Heart left ventricle (tissue), 13 donors: ENCODE results near the gene GCC1.

Source experiments
- POLR2A ChIP-seq, 2 donors: fragments of 450-650 bp; IDR thresholded peaks; one replicate each; pipeline ENCODE4 v1.6.1; 2017; ENCODE audit warnings: antibody characterized with exemption in 2 of 2, mild to moderate bottlenecking in 2 of 2, moderate library complexity in 2 of 2
- TF ChIP-seq, protein P1 (sequence below), 12 donors: fragments of 200-600 bp; sonication (generic) in 4 of 12; IDR thresholded peaks; one replicate each; pipeline versions ENCODE4 v1.5.0 to v1.8.0; 2018 to 2022; ENCODE audit warnings: antibody characterized with exemption in 12 of 12, mild to moderate bottlenecking in 5 of 12
- donor health status: ischemic (EF 13 %, LVEDD 7.1; RV severe dilation, severe dysfunction).
- donor health status: DM: no; HTN: yes; CAD: no.
- donor health status: DM: no; HTN: no; CAD: no.
- donor health status: ischemic (EF 25% LVEDD 6.9; RV normal size, moderate dysfunction).
- donor health status: ischemic (EF 25% LVEDD 5.7; RV mildly dilated, moderate dysfunction).
- donor health status: ischemic (EF 35%, LVEDD 5.7; RV mildly dilated, moderate dysfunction).
- donor health status: nonischemic (EF 11% LVEDD 7.7; RV severe dilation, severe dysfunction).
- donor health status: DM: yes; HTN: yes; CAD: no.
- donor health status: PGD.
- donor health status: ischemic (EF 29% LVEDD 5.4; RV normal size, mild dysfunction).
- donor health status: nonischemic (EF 23%, LVEDD 6.1; RV moderate dilation, normal function).

GRCh38 chr7:127556404-127556803, 29.0 kb downstream of the GCC1 start:
- TF ChIP-seq, protein P1, sequence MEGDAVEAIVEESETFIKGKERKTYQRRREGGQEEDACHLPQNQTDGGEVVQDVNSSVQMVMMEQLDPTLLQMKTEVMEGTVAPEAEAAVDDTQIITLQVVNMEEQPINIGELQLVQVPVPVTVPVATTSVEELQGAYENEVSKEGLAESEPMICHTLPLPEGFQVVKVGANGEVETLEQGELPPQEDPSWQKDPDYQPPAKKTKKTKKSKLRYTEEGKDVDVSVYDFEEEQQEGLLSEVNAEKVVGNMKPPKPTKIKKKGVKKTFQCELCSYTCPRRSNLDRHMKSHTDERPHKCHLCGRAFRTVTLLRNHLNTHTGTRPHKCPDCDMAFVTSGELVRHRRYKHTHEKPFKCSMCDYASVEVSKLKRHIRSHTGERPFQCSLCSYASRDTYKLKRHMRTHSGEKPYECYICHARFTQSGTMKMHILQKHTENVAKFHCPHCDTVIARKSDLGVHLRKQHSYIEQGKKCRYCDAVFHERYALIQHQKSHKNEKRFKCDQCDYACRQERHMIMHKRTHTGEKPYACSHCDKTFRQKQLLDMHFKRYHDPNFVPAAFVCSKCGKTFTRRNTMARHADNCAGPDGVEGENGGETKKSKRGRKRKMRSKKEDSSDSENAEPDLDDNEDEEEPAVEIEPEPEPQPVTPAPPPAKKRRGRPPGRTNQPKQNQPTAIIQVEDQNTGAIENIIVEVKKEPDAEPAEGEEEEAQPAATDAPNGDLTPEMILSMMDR (IDR thresholded peaks at IDR 0.05), result no peak
- no peak for TF ChIP-seq POLR2A (IDR thresholded peaks at IDR 0.05)
